OCI-LY3 (cell line): ENCODE results near the gene FBXL19.

ENCODE experiments used
- EZH2phosphoT487 ChIP-seq: fragments of 200-600 bp; shearing (Covaris generic); IDR thresholded peaks from 2 replicates; pipeline ENCODE4 v1.6.1; 2018; ENCODE audit warnings: antibody characterized with exemption, mixed run types, low read depth
- TF ChIP-seq, protein P1 (sequence below): fragments of 200-600, 300-600 bp; sonication (generic); IDR thresholded peaks from 2 replicates; pipeline ENCODE4 v1.5.1; 2014; ENCODE audit warnings: antibody characterized with exemption, low read length, low read depth

DNA sequence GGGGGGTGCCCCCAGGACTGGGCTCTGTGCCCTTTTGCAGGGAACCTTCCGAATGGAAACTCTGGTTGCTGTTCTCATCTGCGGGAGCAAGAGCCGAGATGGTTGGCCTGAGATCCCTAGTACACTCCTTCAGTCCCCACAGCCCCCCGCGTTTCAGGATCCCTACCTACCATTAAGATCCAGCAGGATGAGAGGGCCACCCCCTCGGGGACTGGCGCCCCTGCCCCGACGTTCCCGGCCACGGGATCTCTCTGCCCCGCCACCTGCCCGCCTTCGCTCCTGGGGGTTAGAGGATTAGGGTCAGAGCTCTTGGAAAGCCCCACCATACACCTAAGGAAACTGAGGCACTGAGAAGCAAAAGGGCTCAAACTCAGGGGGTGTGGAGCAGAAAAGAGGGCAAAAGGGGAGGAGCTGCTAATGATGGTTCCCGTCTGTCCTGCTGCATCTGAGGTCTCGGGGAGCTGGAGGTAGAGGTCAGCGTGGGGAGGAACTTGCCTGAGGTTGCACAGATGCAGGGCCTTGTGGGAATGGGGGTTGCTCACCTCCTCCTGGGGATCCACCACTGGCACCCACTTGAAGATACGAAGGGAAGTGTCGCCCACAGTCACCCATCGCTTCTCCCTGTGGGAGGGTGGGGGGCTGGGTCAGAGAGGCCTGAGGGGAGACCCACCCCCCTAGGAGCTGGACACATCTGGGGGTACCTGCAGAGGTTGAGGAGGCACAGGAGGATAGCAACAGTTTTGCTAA is 30.5 kb upstream of the FBXL19 start:
- TF ChIP-seq, protein P1, sequence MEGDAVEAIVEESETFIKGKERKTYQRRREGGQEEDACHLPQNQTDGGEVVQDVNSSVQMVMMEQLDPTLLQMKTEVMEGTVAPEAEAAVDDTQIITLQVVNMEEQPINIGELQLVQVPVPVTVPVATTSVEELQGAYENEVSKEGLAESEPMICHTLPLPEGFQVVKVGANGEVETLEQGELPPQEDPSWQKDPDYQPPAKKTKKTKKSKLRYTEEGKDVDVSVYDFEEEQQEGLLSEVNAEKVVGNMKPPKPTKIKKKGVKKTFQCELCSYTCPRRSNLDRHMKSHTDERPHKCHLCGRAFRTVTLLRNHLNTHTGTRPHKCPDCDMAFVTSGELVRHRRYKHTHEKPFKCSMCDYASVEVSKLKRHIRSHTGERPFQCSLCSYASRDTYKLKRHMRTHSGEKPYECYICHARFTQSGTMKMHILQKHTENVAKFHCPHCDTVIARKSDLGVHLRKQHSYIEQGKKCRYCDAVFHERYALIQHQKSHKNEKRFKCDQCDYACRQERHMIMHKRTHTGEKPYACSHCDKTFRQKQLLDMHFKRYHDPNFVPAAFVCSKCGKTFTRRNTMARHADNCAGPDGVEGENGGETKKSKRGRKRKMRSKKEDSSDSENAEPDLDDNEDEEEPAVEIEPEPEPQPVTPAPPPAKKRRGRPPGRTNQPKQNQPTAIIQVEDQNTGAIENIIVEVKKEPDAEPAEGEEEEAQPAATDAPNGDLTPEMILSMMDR: no peak
- TF ChIP-seq EZH2phosphoT487: no peak
